Esophagus muscularis mucosa (tissue), 4 donors: ENCODE data around the gene DISC1. TPM values are rescaled to one million over a fixed set of nuclear protein-coding genes. Genes with fewer than 3 reads are reported as not detected.

ENCODE experiments used
- DNase-seq: peaks from one replicate; pipeline ENCODE4 v3.0.0-alpha.2; 2017; ENCODE audit errors: extremely low spot score
- H3K27ac ChIP-seq, 4 donors: fragments of 200-600 bp; sonication (generic); replicated peaks in 1 of 4; 1 replicate in 3 of 4; 2 replicates in 1 of 4; pipeline ENCODE4 v1.5.1; 2016 to 2019; ENCODE audit warnings: mild to moderate bottlenecking in 1 of 4
- H3K27me3 ChIP-seq, 4 donors: fragments of 200-600 bp; sonication (generic); one replicate each; pipeline versions ENCODE4 v1.5.1 to v1.6.0; 2016 to 2019
- H3K36me3 ChIP-seq, 4 donors: fragments of 200-600 bp; sonication (generic); one replicate each; pipeline ENCODE4 v1.5.1; 2016 to 2019
- H3K4me1 ChIP-seq, 4 donors: fragments of 200-600 bp; sonication (generic); one replicate each; pipeline ENCODE4 v1.5.1; 2016 to 2019
- H3K4me3 ChIP-seq, 4 donors: fragments of 200-600 bp; sonication (generic); 1 replicate in 2 of 4; 2 replicates in 2 of 4; pipeline ENCODE4 v1.5.1; 2016 to 2019; ENCODE audit warnings: mild to moderate bottlenecking in 4 of 4, moderate library complexity in 1 of 4
- H3K9me3 ChIP-seq, 4 donors: fragments of 200-600 bp; sonication (generic); 1 replicate in 3 of 4; 2 replicates in 1 of 4; pipeline ENCODE4 v1.5.1; 2016 to 2019
- EP300 ChIP-seq: sonication (generic); formaldehyde crosslinking; IDR thresholded peaks from one replicate; pipeline ENCODE4 v1.6.1; 2017; ENCODE audit warnings: antibody characterized with exemption
- POLR2A ChIP-seq: fragments of 450-650 bp; IDR thresholded peaks from one replicate; pipeline ENCODE4 v1.6.1; 2017; ENCODE audit warnings: antibody characterized with exemption, moderate library complexity, mild to moderate bottlenecking, low read depth
- POLR2AphosphoS5 ChIP-seq, 2 donors: sonication (generic); formaldehyde crosslinking; IDR thresholded peaks; one replicate each; pipeline ENCODE4 v1.6.1; 2017; ENCODE audit warnings: antibody characterized with exemption in 2 of 2
- WGBS: methylation state at CpG from one replicate; pipeline ENCODE4 v1.1.5; 2018; 5-methylcytosine and 5-hydroxymethylcytosine counted together
- intact Hi-C: fragments of 100-400 bp; cut with DNase I; formaldehyde crosslinking; loops from one replicate; pipeline ENCODE4 v1.15.1; 2023
- total RNA-seq, 4 donors: library from RNA; depleted of rRNA; stranded (reverse); fragments of >200 nt; gene quantifications; one replicate each; pipeline versions ENCODE4 v1.1.0 to v1.2.1, GENCODE V29; 2016
- TF ChIP-seq, protein P1 (sequence below), 3 experiments: fragments of 200-600 bp in 2 of 3; fragments of 450-650 bp in 1 of 3; sonication (generic) in 2 of 3; IDR thresholded peaks; one replicate each; pipeline ENCODE4 v1.5.1; 2017 to 2019; ENCODE audit warnings: antibody characterized with exemption in 3 of 3, mild to moderate bottlenecking in 2 of 3, moderate library complexity in 1 of 3

The DISC1 gene
- total RNA-seq, 4 donors from 2014 or later = 5.3 to 6.6 (median 6.2) TPM

DNA sequence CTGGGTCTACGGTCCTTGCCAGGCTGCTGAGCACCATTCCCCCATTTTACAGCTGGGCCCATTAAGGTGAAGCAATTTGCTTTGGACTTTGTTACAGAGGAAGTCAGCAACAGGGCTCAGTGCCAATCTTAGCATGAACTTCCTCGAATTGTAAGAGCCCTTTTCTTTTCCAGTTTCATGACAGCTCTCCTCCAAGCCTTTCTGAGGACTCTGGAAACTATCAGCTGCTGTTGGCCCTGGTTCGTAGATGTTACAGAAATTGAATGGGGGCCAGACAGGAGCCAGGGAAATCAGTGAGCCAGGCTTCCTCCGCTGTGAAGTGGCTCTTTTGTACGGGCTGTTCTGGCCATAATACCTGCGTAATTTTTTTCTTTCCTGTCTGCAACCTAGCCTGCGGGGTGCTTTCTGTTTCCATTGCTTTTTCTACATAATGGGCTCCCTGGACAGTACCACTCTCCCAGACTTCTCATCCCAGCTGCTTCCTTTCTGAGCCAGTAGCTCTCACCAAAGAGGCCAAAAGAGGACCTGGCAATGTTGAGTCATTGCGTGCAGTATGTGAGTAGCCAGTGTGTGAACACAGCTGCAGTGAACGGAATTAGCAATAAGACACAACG is 386.3 kb downstream of the DISC1 start:
- intact Hi-C loops = no loop called here
- H3K27ac ChIP-seq = peak overlapping the region; percentile 42 to 69 (median 50)
- H3K27me3 ChIP-seq = no peaks in the 10 kb centered on the region
- WGBS = 40% methylated on average over 10 of the region's 10 CpGs
- H3K36me3 ChIP-seq = no peaks in the 10 kb centered on the region
- H3K4me1 ChIP-seq = peaks cover 6 to 31% (median 24%) of the 10 kb centered on the region in 4 donors
- no peaks in the 10 kb centered on the region for H3K9me3 ChIP-seq
- TF ChIP-seq, protein P1, sequence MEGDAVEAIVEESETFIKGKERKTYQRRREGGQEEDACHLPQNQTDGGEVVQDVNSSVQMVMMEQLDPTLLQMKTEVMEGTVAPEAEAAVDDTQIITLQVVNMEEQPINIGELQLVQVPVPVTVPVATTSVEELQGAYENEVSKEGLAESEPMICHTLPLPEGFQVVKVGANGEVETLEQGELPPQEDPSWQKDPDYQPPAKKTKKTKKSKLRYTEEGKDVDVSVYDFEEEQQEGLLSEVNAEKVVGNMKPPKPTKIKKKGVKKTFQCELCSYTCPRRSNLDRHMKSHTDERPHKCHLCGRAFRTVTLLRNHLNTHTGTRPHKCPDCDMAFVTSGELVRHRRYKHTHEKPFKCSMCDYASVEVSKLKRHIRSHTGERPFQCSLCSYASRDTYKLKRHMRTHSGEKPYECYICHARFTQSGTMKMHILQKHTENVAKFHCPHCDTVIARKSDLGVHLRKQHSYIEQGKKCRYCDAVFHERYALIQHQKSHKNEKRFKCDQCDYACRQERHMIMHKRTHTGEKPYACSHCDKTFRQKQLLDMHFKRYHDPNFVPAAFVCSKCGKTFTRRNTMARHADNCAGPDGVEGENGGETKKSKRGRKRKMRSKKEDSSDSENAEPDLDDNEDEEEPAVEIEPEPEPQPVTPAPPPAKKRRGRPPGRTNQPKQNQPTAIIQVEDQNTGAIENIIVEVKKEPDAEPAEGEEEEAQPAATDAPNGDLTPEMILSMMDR (IDR thresholded peaks at IDR 0.05) = no peak
- TF ChIP-seq EP300 (no peak), POLR2AphosphoS5 (IDR thresholded peaks at IDR 0.05) (peak in 1 of 2 donors; percentile 54)
- DNase-seq = no peak
- peak overlapping the region; percentile 11 to 25 (median 19) for H3K4me3 ChIP-seq

DNA sequence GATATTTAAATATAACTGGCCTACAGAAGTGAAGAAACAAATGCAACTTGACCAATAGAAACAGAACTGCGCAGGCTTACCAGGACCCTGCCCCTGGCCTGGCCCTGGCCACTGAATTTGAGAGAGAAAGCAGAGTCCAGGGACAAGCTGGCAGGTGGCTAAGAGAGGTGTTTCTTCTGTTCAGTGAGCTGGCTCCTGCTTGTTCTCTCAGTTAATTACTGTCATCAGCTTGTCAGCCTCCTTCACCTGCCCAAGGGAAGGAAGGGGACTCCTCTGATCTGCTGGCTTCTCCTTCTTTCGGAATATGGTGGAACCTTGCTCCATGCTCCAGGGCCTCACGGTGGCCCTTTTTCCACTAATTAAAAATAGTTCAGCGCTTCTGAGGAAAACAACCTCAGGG is 388.4 kb downstream of the DISC1 start:
- Histone ChIP-seq H3K27ac (no peak overlapping the region), H3K9me3 (no peaks in the 10 kb centered on the region), H3K36me3 (no peaks in the 10 kb centered on the region), H3K27me3 (no peaks in the 10 kb centered on the region), H3K4me1 (peaks cover 6 to 31% (median 24%) of the 10 kb centered on the region in 4 donors), H3K4me3 (no peak overlapping the region)
- no peak for TF ChIP-seq EP300
- 95% methylated on average over 4 of the region's 4 CpGs for WGBS
- DNase-seq = no peak
- intact Hi-C loops = no loop called here

DNA sequence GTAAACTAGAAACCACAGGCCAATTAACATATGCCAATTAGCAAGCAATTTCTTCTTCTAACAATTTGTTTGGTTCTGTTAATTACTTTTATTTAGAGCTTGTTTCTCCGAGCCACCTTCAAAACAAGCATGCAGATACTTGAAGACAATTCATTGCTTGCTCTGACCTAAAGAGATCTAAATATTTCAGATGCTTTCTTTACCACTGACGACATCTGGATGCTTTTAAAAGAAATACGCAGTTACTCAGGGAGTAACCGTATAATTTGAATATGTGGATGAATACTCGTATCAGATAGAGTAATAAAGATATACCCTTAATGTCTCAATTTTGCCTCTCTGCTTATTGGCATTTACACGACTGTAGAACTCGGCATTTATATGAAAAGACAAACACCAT is 390.0 kb downstream of the DISC1 start:
- Histone ChIP-seq H3K27ac (no peak overlapping the region), H3K4me3 (no peak overlapping the region), H3K9me3 (no peaks in the 10 kb centered on the region), H3K36me3 (no peaks in the 10 kb centered on the region), H3K4me1 (peaks cover 6 to 31% (median 24%) of the 10 kb centered on the region in 4 donors), H3K27me3 (no peaks in the 10 kb centered on the region)
- intact Hi-C loops = no loop called here
- 93% methylated on average over 7 of the region's 7 CpGs for WGBS
- DNase-seq = no peak
- no peak for TF ChIP-seq EP300

DNA sequence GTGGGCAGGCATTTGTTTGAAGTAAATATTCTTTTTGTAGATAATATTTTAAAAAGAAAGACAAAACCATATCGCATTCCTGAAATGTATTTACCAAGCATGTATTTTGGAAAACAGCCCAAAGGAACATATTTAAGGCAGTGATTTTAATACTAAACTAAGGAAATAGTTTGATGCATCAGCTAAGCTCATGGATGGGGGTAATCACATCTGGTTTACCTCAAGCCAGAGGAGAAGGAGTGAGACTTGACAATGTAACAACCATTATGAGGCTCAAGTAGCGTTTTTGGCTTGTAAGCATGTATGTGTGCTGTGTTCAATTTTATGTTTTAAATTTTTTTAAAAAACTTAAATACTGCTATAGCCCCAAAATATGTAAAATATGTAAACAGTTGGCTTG is 390.5 kb downstream of the DISC1 start:
- no peak overlapping the region for H3K27ac ChIP-seq
- H3K9me3 ChIP-seq = no peaks in the 10 kb centered on the region
- H3K36me3 ChIP-seq = no peaks in the 10 kb centered on the region
- intact Hi-C loops = no loop called here
- H3K4me1 ChIP-seq = peaks cover 5 to 31% (median 24%) of the 10 kb centered on the region in 4 donors
- WGBS = 97% methylated on average over 2 of the region's 2 CpGs
- no peak overlapping the region for H3K4me3 ChIP-seq
- no peaks in the 10 kb centered on the region for H3K27me3 ChIP-seq
- DNase-seq = no peak
- TF ChIP-seq EP300 (no peak), POLR2A (no peak), POLR2AphosphoS5 (IDR thresholded peaks at IDR 0.05) (no peak)
- TF ChIP-seq, protein P1 (IDR thresholded peaks at IDR 0.05) = no peak

DNA sequence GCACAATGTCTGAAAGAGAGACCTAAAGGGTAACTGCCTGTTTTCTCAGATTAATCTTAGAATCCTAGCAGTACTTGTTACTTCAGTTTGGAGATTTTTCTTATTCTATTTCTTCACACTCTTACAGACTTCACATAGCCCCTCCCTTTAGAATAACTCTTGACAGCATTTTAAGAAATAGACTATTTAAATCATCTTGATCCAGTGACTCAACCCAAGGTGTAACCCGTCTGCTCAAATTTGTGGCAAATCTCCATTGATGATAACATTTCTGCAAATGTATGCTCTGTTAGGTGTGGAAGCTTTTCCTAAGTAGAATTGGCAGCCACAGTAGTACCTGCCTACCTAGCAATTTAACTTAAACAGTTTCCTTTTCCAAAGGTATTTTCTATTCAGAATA is 391.2 kb downstream of the DISC1 start:
- H3K4me1 ChIP-seq = peaks cover 0 to 25% (median 18%) of the 10 kb centered on the region in 4 donors
- no peaks in the 10 kb centered on the region for H3K9me3 ChIP-seq
- H3K36me3 ChIP-seq = no peaks in the 10 kb centered on the region
- 88% methylated on average over 1 of the region's 1 CpG for WGBS
- no peak overlapping the region for H3K4me3 ChIP-seq
- no peak overlapping the region for H3K27ac ChIP-seq
- intact Hi-C loops = no loop called here
- H3K27me3 ChIP-seq = no peaks in the 10 kb centered on the region
- no peak for TF ChIP-seq EP300
- no peak for DNase-seq

DNA sequence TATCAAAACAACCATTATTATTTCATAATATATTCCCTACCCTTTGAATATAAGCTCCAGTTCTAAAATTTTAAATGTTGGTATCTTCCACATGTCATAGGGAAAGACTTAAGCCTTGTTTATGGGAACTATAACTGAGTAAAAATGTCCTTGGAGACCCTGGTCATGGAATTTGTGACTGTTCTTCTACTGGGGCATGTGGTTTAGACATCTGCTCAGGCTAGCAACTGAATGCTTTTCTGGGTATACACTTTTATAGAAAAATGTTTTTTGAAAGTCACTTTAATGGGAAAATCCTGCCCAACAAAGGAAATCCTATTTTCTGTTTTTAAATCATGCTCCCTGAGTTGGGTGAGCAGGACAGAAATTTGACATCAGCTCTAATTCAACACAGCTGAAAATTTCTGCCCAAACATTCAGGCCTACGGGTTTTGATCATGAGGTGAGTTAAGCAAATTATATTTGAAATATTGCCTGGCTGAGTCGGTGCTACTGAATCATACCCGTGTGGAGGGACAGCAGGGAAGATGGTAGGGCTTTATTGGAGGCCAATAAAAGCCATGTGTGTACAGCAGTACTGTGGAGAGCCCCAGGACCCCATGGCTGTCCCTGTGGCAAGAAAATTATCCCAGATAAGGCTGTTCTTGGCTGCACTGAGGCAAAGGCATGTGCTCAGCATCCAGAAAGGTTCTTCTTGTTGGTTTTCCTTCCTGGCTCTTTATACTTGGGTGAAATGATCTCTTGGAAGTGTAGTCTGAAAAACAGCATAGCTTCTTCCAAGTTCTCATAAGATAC is 391.8 kb downstream of the DISC1 start:
- intact Hi-C loops = no loop called here
- TF ChIP-seq POLR2A (no peak), POLR2AphosphoS5 (IDR thresholded peaks at IDR 0.05) (no peak)
- TF ChIP-seq, protein P1 (IDR thresholded peaks at IDR 0.05) = no peak
- H3K4me3 ChIP-seq = no peak overlapping the region
- no peaks in the 10 kb centered on the region for H3K27me3 ChIP-seq
- 71% methylated on average over 3 of the region's 3 CpGs for WGBS
- no peak for DNase-seq
- H3K4me1 ChIP-seq = peaks cover 0 to 18% (median 11%) of the 10 kb centered on the region in 4 donors
- no peaks in the 10 kb centered on the region for H3K36me3 ChIP-seq
- no peak overlapping the region for H3K27ac ChIP-seq
- no peaks in the 10 kb centered on the region for H3K9me3 ChIP-seq
